ENCODE data around the gene KCNQ1. TPM values are rescaled to one million over a fixed set of nuclear protein-coding genes. Genes with fewer than 3 reads are reported as not detected.

The KCNQ1 gene
- total RNA-seq, 1 experiment from 2014 or later, result 2.3 TPM

DNA sequence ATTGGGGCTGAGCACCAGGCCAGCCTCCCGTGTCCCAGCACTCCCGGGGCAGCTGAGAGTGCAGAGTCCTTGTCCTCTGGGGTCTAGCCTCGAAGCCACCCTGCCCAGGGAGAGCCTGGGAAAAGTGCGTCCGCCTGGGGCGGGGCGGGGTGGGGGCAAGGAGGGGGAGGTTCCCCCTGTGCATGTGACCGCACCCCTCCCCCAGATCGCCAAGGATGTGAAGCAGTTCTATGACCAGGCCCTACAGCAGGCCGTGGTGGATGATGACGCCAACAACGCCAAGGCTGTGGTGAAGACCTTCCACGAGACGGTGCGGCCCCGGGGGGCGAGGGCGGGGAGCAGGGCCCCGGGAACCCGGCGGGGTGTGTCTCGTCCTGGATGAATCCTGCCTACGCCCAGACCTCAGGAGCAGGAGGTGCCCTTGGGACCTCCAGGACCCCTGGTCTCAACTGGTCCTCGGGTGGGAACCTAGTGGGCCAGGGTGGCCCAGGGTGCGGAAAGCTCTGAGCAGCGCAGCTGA, 49.5 kb upstream of the KCNQ1 start:
- Histone ChIP-seq H2BK15ac (ENCODE audit: low read depth, low read length) (no peak overlapping the region), H2BK12ac (ENCODE audit: insufficient read length, low read depth, low read length) (no peak overlapping the region), H3K9ac (ENCODE audit: extremely low read depth, insufficient read length, low read length) (no peak overlapping the region), H3K9me3 (ENCODE audit: control insufficient read depth, low read depth, low read length) (no peaks in the 10 kb centered on the region), H3K4me2 (ENCODE audit: insufficient read depth, insufficient read length, low read length) (no peak overlapping the region), H2BK5ac (ENCODE audit: insufficient read length, low read length) (no peak overlapping the region), H4K5ac (ENCODE audit: insufficient read length, low read depth, low read length) (no peak overlapping the region), H2BK20ac (ENCODE audit: low read depth, low read length, poor library complexity, severe bottlenecking) (no peak overlapping the region), H3K4me1 (ENCODE audit: insufficient read depth, low read length) (no peaks in the 10 kb centered on the region), H2AK5ac (ENCODE audit: insufficient read length, low read length) (no peak overlapping the region), H2AFZ (ENCODE audit: low read length) (no peak overlapping the region), H4K91ac (ENCODE audit: insufficient read length, low read depth, low read length) (no peak overlapping the region), H3K79me2 (ENCODE audit: insufficient read depth, low read length) (no peaks in the 10 kb centered on the region; the same call in 1 of the 2 replicates), H3K14ac (ENCODE audit: insufficient read depth, low read length) (no peak overlapping the region), H3K27me3 (ENCODE audit: insufficient read depth, low read length) (no peaks in the 10 kb centered on the region), H3K27ac (ENCODE audit: insufficient read length, low read depth, low read length) (no peak overlapping the region), H4K8ac (replicated peaks; ENCODE audit: insufficient read length, low read depth, low read length) (no peak overlapping the region), H3K79me1 (ENCODE audit: insufficient read depth, low read depth, low read length, poor library complexity, severe bottlenecking) (no peaks in the 10 kb centered on the region), H3K23me2 (ENCODE audit: insufficient read length, low read depth, low read length, poor library complexity, severe bottlenecking) (peaks cover 7% of the 10 kb centered on the region), H3K4ac (ENCODE audit: low read depth, low read length) (no peak overlapping the region), H4K20me1 (ENCODE audit: control insufficient read depth, insufficient read depth, insufficient read length) (no peaks in the 10 kb centered on the region), H3K23ac (ENCODE audit: insufficient read length, low read depth, low read length) (no peak overlapping the region), H2BK120ac (ENCODE audit: low read depth, low read length, poor library complexity, severe bottlenecking) (no peak overlapping the region), H3K56ac (ENCODE audit: insufficient read length, low read depth, low read length) (no peak overlapping the region), H3K18ac (ENCODE audit: insufficient read length, low read depth, low read length) (no peak overlapping the region), H3T11ph (ENCODE audit: low read length) (no peak overlapping the region)
- TF ChIP-seq, protein P1, sequence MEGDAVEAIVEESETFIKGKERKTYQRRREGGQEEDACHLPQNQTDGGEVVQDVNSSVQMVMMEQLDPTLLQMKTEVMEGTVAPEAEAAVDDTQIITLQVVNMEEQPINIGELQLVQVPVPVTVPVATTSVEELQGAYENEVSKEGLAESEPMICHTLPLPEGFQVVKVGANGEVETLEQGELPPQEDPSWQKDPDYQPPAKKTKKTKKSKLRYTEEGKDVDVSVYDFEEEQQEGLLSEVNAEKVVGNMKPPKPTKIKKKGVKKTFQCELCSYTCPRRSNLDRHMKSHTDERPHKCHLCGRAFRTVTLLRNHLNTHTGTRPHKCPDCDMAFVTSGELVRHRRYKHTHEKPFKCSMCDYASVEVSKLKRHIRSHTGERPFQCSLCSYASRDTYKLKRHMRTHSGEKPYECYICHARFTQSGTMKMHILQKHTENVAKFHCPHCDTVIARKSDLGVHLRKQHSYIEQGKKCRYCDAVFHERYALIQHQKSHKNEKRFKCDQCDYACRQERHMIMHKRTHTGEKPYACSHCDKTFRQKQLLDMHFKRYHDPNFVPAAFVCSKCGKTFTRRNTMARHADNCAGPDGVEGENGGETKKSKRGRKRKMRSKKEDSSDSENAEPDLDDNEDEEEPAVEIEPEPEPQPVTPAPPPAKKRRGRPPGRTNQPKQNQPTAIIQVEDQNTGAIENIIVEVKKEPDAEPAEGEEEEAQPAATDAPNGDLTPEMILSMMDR (conservative IDR thresholded peaks at IDR 0.05), result no peak
- no CpG with 5 or more reads among the region's 26 CpGs for WGBS (ENCODE audit: extremely low coverage, insufficient read length, low lambda C conversion rate)
- H3K4me3 Mint-ChIP-seq, result no peak overlapping the region
- H3K36me3 Mint-ChIP-seq (ENCODE audit: insufficient read depth in 1 of 3, low read depth in 3 of 3), result peaks cover 4 to 23% (median 16%) of the 10 kb centered on the region in 3 experiments; a peak in 6 of 7 replicates
- H3K4me1 Mint-ChIP-seq, result peaks cover 3 to 7% of the 10 kb centered on the region in 2 experiments
- no peak overlapping the region for H3K27ac Mint-ChIP-seq
- H3K9me3 Mint-ChIP-seq, result no peaks in the 10 kb centered on the region
- H3K27me3 Mint-ChIP-seq (ENCODE audit: low read depth), result no peaks in the 10 kb centered on the region
- no peak for DNase-seq

Data from H9 (cell line).